ENCODE measurements around the gene NXPE4. TPM values are rescaled to one million over a fixed set of nuclear protein-coding genes. Genes with fewer than 3 reads are reported as not detected.

NXPE4 gene
- total and polyA plus RNA-seq, 2 donors (not counting 3 experiments of a cell fraction or from before 2014, with no cell fraction given) = not detected

GRCh38 chr11:114615448-114616361 lies 20.1 kb upstream of the NXPE4 start:
- TF ChIP-seq, protein P1, sequence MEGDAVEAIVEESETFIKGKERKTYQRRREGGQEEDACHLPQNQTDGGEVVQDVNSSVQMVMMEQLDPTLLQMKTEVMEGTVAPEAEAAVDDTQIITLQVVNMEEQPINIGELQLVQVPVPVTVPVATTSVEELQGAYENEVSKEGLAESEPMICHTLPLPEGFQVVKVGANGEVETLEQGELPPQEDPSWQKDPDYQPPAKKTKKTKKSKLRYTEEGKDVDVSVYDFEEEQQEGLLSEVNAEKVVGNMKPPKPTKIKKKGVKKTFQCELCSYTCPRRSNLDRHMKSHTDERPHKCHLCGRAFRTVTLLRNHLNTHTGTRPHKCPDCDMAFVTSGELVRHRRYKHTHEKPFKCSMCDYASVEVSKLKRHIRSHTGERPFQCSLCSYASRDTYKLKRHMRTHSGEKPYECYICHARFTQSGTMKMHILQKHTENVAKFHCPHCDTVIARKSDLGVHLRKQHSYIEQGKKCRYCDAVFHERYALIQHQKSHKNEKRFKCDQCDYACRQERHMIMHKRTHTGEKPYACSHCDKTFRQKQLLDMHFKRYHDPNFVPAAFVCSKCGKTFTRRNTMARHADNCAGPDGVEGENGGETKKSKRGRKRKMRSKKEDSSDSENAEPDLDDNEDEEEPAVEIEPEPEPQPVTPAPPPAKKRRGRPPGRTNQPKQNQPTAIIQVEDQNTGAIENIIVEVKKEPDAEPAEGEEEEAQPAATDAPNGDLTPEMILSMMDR (IDR thresholded peaks at IDR 0.05; ENCODE audit: extremely low read depth in 1 of 2, insufficient read depth in 1 of 2, low read depth in 1 of 2, low read length in 2 of 2) = no peak
- TF ChIP-seq MYC (IDR thresholded peaks at IDR 0.05; ENCODE audit: low read depth, low read length) (no peak), EZH2 (IDR thresholded peaks at IDR 0.05; ENCODE audit: borderline replicate concordance, low read depth, low read length, severe bottlenecking) (no peak), GATA2 (IDR thresholded peaks at IDR 0.05; ENCODE audit: insufficient read depth, insufficient read length, low read depth, low read length) (no peak), POLR2AphosphoS5 (IDR thresholded peaks at IDR 0.05; ENCODE audit: insufficient read depth, low read depth, low read length) (no peak), POLR2A (IDR thresholded peaks at IDR 0.05; ENCODE audit: low read depth, low read length) (no peak), JUN (IDR thresholded peaks at IDR 0.05; ENCODE audit: borderline replicate concordance, insufficient read depth, insufficient read length, low read depth) (no peak), MAX (IDR thresholded peaks at IDR 0.05; ENCODE audit: insufficient read depth, insufficient read length) (no peak), FOS (IDR thresholded peaks at IDR 0.05; ENCODE audit: borderline replicate concordance, insufficient read depth, low read length) (no peak)
- dilution Hi-C loops (cut with MboI; ENCODE audit: extremely low pct_ligation_motif_present, low sequenced_read_pairs) = no loop called here
- Histone ChIP-seq H3K4me3 (replicated peaks in 1 of 3; ENCODE audit: insufficient read depth in 1 of 3, low read depth in 1 of 3, low read length in 3 of 3) (no peak overlapping the region), H3K36me3 (ENCODE audit: control insufficient read depth in 2 of 2, extremely low read depth in 1 of 2, insufficient read depth in 2 of 2, low read length in 2 of 2) (no peaks in the 10 kb centered on the region), H3K9me3 (replicated peaks; ENCODE audit: control insufficient read depth, insufficient read depth, low read length) (no peaks in the 10 kb centered on the region), H3K27me3 (ENCODE audit: control insufficient read depth in 2 of 2, insufficient read depth in 2 of 2, low read length in 2 of 2) (no peaks in the 10 kb centered on the region), H4K20me1 (replicated peaks; ENCODE audit: control insufficient read depth, extremely low read depth, insufficient read depth, low read length) (no peaks in the 10 kb centered on the region), H3K79me2 (ENCODE audit: control insufficient read depth, insufficient read depth, low read length) (no peaks in the 10 kb centered on the region), H3K4me2 (ENCODE audit: insufficient read depth, low read length) (no peak overlapping the region), H2AFZ (ENCODE audit: low read depth, low read length) (no peak overlapping the region), H3K9ac (replicated peaks; ENCODE audit: extremely low read depth, insufficient read depth, low read length) (no peak overlapping the region), H3K9me1 (replicated peaks; ENCODE audit: control insufficient read depth, extremely low read depth, insufficient read depth, low read length) (no peaks in the 10 kb centered on the region), H3K27ac (ENCODE audit: insufficient read depth, low read depth, low read length) (no peak overlapping the region), H3K4me1 (ENCODE audit: control insufficient read depth, extremely low read depth, insufficient read depth, low read length) (no peaks in the 10 kb centered on the region)
- CTCF ChIA-PET = no interaction called here
- POLR2A ChIA-PET = no interaction called here
- no TSS peak for BruUV-seq (replicated peaks)
- DNase-seq (ENCODE audit: low read depth, low spot score) (no peak), FAIRE-seq (no peak)
- intact Hi-C loops (cut with micrococcal nuclease) = no loop called here
